PC-9 (cell line): ENCODE data around the gene MPHOSPH6. TPM values are rescaled to one million over a fixed set of nuclear protein-coding genes. Genes with fewer than 3 reads are reported as not detected.

Source experiments
- BruUV-seq: library from RNA; stranded (reverse); fragments of 400-500 nt; replicated peaks from 2 replicates; lab custom pipeline; 2021; lab: Mats Ljungman, UMichigan
- CTCF ChIA-PET: fragments of 300-600 bp; sonication (Branson Sonifier 250); formaldehyde crosslinking; loops from one replicate; lab custom pipeline; 2022; ENCODE audit warnings: antibody characterized with exemption; lab: Charles Lee
- POLR2A ChIA-PET: fragments of 300-600 bp; sonication (Branson Sonifier 250); formaldehyde crosslinking; loops from one replicate; lab custom pipeline; 2022; ENCODE audit warnings: antibody characterized with exemption; ENCODE audit not compliant: unreplicated experiment; lab: Charles Lee
- DNase-seq, 2 experiments: peaks; one replicate each; pipeline versions ENCODE4 v3.0.0 to v3.0.0-alpha.2; 2015 to 2022; ENCODE audit warnings: mixed read lengths in 1 of 2
- H2AFZ ChIP-seq: fragments of 200-600 bp; sonication (generic); 2 replicates; pipeline ENCODE4 v1.8.1; 2017; ENCODE audit warnings: antibody characterized with exemption
- H3F3A ChIP-seq: fragments of 200-600 bp; sonication (generic); 2 replicates; pipeline ENCODE4 v1.8.1; 2017; ENCODE audit warnings: antibody characterized with exemption, mild to moderate bottlenecking, low read depth; ENCODE audit not compliant: insufficient read depth
- H3K27ac ChIP-seq: fragments of 200-600 bp; sonication (generic); 2 replicates; pipeline ENCODE4 v1.6.1; 2016; ENCODE audit warnings: mixed run types
- H3K27me3 ChIP-seq: fragments of 200-600 bp; sonication (generic); 2 replicates; pipeline ENCODE4 v1.6.1; 2016; ENCODE audit warnings: low read depth, mixed run types; ENCODE audit not compliant: insufficient read depth
- H3K36me3 ChIP-seq: fragments of 200-600 bp; sonication (generic); 2 replicates; pipeline ENCODE4 v1.6.1; 2016; ENCODE audit warnings: low read depth, mixed run types
- H3K4me1 ChIP-seq: fragments of 200-600 bp; sonication (generic); replicated peaks from 2 replicates; pipeline ENCODE4 v1.6.1; 2016; ENCODE audit warnings: mixed run types; ENCODE audit not compliant: insufficient read depth
- H3K4me2 ChIP-seq: fragments of 200-600 bp; sonication (generic); 2 replicates; pipeline ENCODE4 v1.6.1; 2017; ENCODE audit warnings: mixed run types
- H3K4me3 ChIP-seq: fragments of 200-600 bp; sonication (generic); 2 replicates; pipeline ENCODE4 v1.6.1; 2016; ENCODE audit warnings: mixed run types
- H3K79me2 ChIP-seq: fragments of 200-600 bp; sonication (generic); 2 replicates; pipeline ENCODE4 v1.6.1; 2017; ENCODE audit warnings: low read depth, mixed run types
- H3K9me2 ChIP-seq: fragments of 200-600 bp; sonication (generic); 2 replicates; pipeline ENCODE4 v1.8.1; 2017; ENCODE audit warnings: mild to moderate bottlenecking; ENCODE audit not compliant: insufficient read depth
- H3K9me3 ChIP-seq: fragments of 200-600 bp; sonication (generic); 2 replicates; pipeline ENCODE4 v1.8.1; 2016; ENCODE audit warnings: low read depth; ENCODE audit not compliant: insufficient read depth
- H4K20me1 ChIP-seq: fragments of 200-600 bp; sonication (generic); 2 replicates; pipeline ENCODE4 v1.8.1; 2017; ENCODE audit not compliant: insufficient read depth
- CTCF ChIP-seq: fragments of 200-600 bp; sonication (generic); conservative IDR thresholded peaks from 2 replicates; pipeline ENCODE4 v1.6.1; 2017; ENCODE audit warnings: mixed run types, antibody characterized with exemption, mild to moderate bottlenecking, moderate library complexity
- EZH2 ChIP-seq: fragments of 200-600 bp; sonication (generic); IDR thresholded peaks from 2 replicates; pipeline ENCODE4 v1.8.0; 2017; ENCODE audit warnings: antibody characterized with exemption, low read depth
- intact Hi-C: fragments of 100-400 bp; cut with micrococcal nuclease; formaldehyde crosslinking; loops from one replicate; pipeline ENCODE4 v1.10.0; 2022; ENCODE audit not compliant: unreplicated experiment
- total RNA-seq: library from RNA; stranded (reverse); gene quantifications from 2 replicates; pipeline ENCODE4 v1.2.3, GENCODE V29; 2021

The MPHOSPH6 gene
- total RNA-seq, 1 experiment from 2014 or later = 15.2 TPM

- no peak for DNase-seq
- no peaks in the 10 kb centered on the region for H3K36me3 ChIP-seq
- no peaks in the 10 kb centered on the region for H4K20me1 ChIP-seq
- intact Hi-C loops = no loop called here
- H3K9me3 ChIP-seq = no peaks in the 10 kb centered on the region
- CTCF ChIA-PET = no interaction called here
- no peak overlapping the region for H3K4me3 ChIP-seq
- H3K9me2 ChIP-seq = no peaks in the 10 kb centered on the region
- H3K79me2 ChIP-seq = no peaks in the 10 kb centered on the region
- POLR2A ChIA-PET = no interaction called here
- H3K27ac ChIP-seq = no peak overlapping the region
- H3K27me3 ChIP-seq = peaks cover 56% of the 10 kb centered on the region
- BruUV-seq = no TSS peak
- no peak overlapping the region for H3K4me2 ChIP-seq
- TF ChIP-seq EZH2 = no peak
- TF ChIP-seq CTCF = no peak
- H2AFZ ChIP-seq = no peak overlapping the region
- H3F3A ChIP-seq = no peaks in the 10 kb centered on the region
- no peaks in the 10 kb centered on the region for H3K4me1 ChIP-seq
Observed at GRCh38 chr16:82178352-82178751, 8.3 kb upstream of the MPHOSPH6 start.

GRCh38 chr16:82177555-82177954 is 7.5 kb upstream of the MPHOSPH6 start:
- CTCF ChIA-PET = no interaction called here
- intact Hi-C loops = no loop called here
- peaks cover 58% of the 10 kb centered on the region for H3K27me3 ChIP-seq

GRCh38 chr16:82176204-82176603 is 6.2 kb upstream of the MPHOSPH6 start:
- intact Hi-C loops = no loop called here
- peaks cover 71% of the 10 kb centered on the region for H3K27me3 ChIP-seq
- DNase-seq = no peak
- BruUV-seq = no TSS peak
- no peaks in the 10 kb centered on the region for H3K9me2 ChIP-seq
- H3K4me2 ChIP-seq = no peak overlapping the region
- no peaks in the 10 kb centered on the region for H3K4me1 ChIP-seq
- H3K4me3 ChIP-seq = no peak overlapping the region
- no peaks in the 10 kb centered on the region for H4K20me1 ChIP-seq
- H3K79me2 ChIP-seq = no peaks in the 10 kb centered on the region
- TF ChIP-seq CTCF (no peak), EZH2 (no peak)
- H3K36me3 ChIP-seq = no peaks in the 10 kb centered on the region
- CTCF ChIA-PET = no interaction called here
- no peak overlapping the region for H3K27ac ChIP-seq
- no peak overlapping the region for H2AFZ ChIP-seq
- H3F3A ChIP-seq = no peaks in the 10 kb centered on the region
- POLR2A ChIA-PET = no interaction called here
- H3K9me3 ChIP-seq = no peaks in the 10 kb centered on the region

More at GRCh38 chr16:82177555-82177954, 7.5 kb upstream of the MPHOSPH6 start:
- Histone ChIP-seq H3K9me3 (no peaks in the 10 kb centered on the region), H3K79me2 (no peaks in the 10 kb centered on the region), H3F3A (no peaks in the 10 kb centered on the region), H2AFZ (no peak overlapping the region), H3K4me3 (no peak overlapping the region), H4K20me1 (no peaks in the 10 kb centered on the region), H3K36me3 (no peaks in the 10 kb centered on the region), H3K4me1 (no peaks in the 10 kb centered on the region), H3K4me2 (no peak overlapping the region), H3K27ac (no peak overlapping the region), H3K9me2 (no peaks in the 10 kb centered on the region)
- POLR2A ChIA-PET = no interaction called here
- BruUV-seq = no TSS peak
- no peak for DNase-seq
- TF ChIP-seq EZH2 = no peak
- TF ChIP-seq CTCF = no peak
